Gastrocnemius medialis (tissue), 4 donors: ENCODE data around the gene TMEM163.

ENCODE experiments used
- CTCF ChIP-seq, 5 experiments: fragments of 450-650 bp in 3 of 5; fragments of 200-600 bp in 2 of 5; sonication (generic) in 2 of 5; IDR thresholded peaks in 4 of 5; conservative IDR thresholded peaks in 1 of 5; 1 replicate in 4 of 5; 2 replicates in 1 of 5; pipeline ENCODE4 v1.5.1; 2016 to 2019; ENCODE audit warnings: antibody characterized with exemption in 5 of 5, mild to moderate bottlenecking in 3 of 5, moderate library complexity in 3 of 5
- POLR2A ChIP-seq, 2 donors: fragments of 450-650 bp; IDR thresholded peaks; one replicate each; pipeline ENCODE4 v1.6.1; 2017; ENCODE audit warnings: antibody characterized with exemption in 2 of 2, mild to moderate bottlenecking in 2 of 2, moderate library complexity in 2 of 2

GRCh38 chr2:134619250-134619649, 99.5 kb downstream of the TMEM163 start:
- no peak for TF ChIP-seq POLR2A (IDR thresholded peaks at IDR 0.05)
- TF ChIP-seq CTCF (IDR thresholded peaks at IDR 0.05 in 4 of 5, conservative IDR thresholded peaks at IDR 0.05 in 1 of 5) = no peak
